ENCODE results near the gene LAMA2.

The LAMA2 gene

DNA sequence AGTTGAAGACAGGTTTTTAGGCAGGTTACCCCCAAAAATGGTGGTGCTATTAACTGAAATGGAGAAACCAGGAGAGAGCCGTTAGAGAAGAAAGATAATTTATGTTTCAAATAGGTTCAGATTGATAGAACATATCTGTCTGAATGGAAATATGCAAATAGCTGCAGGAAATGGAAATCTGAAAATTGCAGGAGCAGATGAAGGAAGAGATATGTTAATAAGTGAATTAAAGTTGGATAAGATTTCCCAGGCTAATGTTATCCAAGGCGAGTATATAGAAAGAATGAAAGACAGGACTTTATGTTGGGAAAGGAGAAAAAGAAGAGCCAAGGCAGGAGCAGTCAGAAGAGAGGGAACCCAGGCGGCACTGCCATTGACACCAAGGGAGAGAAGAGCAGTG, 461.4 kb downstream of the LAMA2 start:
- TF ChIP-seq, protein P1, sequence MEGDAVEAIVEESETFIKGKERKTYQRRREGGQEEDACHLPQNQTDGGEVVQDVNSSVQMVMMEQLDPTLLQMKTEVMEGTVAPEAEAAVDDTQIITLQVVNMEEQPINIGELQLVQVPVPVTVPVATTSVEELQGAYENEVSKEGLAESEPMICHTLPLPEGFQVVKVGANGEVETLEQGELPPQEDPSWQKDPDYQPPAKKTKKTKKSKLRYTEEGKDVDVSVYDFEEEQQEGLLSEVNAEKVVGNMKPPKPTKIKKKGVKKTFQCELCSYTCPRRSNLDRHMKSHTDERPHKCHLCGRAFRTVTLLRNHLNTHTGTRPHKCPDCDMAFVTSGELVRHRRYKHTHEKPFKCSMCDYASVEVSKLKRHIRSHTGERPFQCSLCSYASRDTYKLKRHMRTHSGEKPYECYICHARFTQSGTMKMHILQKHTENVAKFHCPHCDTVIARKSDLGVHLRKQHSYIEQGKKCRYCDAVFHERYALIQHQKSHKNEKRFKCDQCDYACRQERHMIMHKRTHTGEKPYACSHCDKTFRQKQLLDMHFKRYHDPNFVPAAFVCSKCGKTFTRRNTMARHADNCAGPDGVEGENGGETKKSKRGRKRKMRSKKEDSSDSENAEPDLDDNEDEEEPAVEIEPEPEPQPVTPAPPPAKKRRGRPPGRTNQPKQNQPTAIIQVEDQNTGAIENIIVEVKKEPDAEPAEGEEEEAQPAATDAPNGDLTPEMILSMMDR (IDR thresholded peaks at IDR 0.05; ENCODE audit: low read depth, low read length), result no peak
- H3K4me3 ChIP-seq (ENCODE audit: low read depth, low read length), result no peak overlapping the region

DNA sequence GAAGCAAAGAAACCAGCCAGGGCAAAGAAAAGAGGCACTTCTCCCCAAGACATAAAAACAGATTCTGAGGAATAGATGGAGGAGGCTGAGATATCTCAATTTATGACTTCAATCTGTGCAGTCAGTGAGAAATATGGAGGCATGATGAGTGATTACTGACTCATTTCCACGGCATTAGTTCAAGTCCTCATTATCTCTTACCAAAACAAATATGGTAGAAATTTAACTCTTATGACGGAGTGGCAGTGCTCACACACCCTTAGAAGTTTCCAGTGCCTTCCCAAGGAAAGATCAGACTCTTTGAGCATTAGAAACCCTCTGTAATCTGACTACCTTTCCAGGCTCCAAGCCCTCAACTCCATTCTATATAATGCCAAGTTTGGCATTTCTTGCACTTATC, 463.0 kb downstream of the LAMA2 start:
- TF ChIP-seq, protein P1 (IDR thresholded peaks at IDR 0.05; ENCODE audit: low read depth, low read length), result no peak
- no peak overlapping the region for H3K4me3 ChIP-seq (ENCODE audit: low read depth, low read length)

DNA sequence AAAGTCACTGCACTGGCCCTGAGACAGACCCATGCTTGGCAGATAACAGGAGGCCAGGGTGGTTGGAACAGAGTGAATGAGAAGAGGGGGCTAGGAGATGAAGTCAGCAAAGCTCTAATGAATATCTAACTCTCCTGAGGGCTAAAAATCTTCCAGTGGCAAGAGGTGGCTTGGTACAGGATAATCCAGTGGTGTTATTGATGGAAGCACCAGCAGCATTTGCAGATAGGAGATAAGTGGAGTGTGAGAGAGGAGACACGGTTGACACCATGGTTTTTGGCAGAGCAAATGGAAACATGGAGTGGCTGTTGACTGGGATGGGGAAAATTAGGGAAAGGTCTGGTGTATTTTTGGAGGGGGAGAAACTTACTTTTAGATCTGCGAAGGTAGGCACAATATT, 464.0 kb downstream of the LAMA2 start:
- H3K4me3 ChIP-seq (ENCODE audit: low read depth, low read length), result no peak overlapping the region

DNA sequence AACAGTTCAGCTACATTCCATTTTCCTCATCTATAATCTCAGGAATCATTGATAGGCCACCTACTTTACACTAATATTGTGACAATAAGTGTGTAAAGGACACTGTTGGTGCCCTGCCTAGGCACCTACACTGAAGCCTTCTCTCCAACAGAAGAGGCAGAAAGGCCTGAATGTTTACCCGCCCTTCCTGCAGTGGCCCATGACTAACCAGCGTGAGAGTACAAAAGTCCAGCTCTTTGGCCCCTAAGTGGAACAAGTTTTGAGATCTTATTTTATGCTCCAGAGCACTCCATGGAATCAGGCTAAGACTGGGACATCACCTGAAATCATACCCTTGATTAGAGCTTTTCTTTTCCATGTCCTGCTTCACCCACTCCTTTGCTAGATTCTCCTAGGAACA, 467.3 kb downstream of the LAMA2 start:
- TF ChIP-seq, protein P1 (IDR thresholded peaks at IDR 0.05; ENCODE audit: low read depth, low read length), result no peak
- no peak overlapping the region for H3K4me3 ChIP-seq (ENCODE audit: low read depth, low read length)

More for the DNA sequence above, 464.0 kb downstream of the LAMA2 start:
- TF ChIP-seq, protein P1 (IDR thresholded peaks at IDR 0.05; ENCODE audit: low read depth, low read length), result no peak

DNA sequence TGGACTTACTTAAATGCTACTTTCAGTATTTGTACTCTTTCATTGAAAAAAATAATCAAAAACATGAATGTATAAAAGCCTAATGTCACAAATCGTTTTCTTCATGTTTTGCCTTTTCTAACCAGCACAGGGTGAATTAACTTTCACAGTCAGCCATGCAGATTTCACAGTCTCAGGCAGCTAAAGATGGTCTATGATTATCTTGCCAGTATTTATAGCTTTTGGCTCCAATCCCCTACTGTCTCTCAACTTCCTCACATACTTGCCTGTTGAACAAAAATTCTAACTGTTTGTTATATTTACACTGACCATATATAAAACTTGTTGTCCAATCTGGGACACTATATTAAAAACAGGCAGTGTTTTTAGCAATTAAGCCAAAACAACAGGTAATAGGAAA, 468.9 kb downstream of the LAMA2 start:
- no peak overlapping the region for H3K4me3 ChIP-seq (ENCODE audit: low read depth, low read length)
- TF ChIP-seq, protein P1 (IDR thresholded peaks at IDR 0.05; ENCODE audit: low read depth, low read length), result no peak

DNA sequence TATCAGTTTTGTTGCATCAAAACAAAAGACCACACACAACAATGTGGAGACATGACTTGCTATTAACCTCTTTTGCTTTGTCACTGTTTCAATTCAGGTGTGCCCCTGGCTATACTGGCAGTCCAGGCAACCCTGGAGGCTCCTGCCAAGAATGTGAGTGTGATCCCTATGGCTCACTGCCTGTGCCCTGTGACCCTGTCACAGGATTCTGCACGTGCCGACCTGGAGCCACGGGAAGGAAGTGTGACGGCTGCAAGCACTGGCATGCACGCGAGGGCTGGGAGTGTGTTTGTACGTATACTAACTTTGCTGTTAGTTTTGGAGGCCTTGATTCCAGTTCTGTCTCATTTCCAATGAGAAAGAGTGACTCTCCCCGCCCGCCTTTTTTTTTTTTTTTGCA, 470.1 kb downstream of the LAMA2 start:
- H3K4me3 ChIP-seq (ENCODE audit: low read depth, low read length), result no peak overlapping the region
- TF ChIP-seq, protein P1 (IDR thresholded peaks at IDR 0.05; ENCODE audit: low read depth, low read length), result no peak

DNA sequence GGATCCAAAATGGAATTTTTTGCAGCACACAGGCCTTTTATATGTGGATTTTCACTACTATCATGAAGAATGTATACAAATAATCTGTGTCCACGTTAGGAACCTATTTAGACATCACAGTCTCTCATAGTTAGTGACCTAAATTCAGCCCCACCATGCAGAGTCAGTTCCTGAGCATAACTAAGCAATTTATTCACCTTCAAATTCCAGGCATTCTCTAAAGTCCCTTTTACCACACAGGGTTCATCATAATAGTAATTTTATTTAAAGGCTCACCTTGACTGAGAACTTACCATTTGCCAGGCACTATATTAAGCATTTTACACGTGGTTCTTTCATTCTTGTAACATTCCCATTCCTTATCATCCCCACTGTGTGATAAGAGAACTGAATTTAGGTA, 473.2 kb downstream of the LAMA2 start:
- H3K4me3 ChIP-seq (ENCODE audit: low read depth, low read length), result no peak overlapping the region
- TF ChIP-seq, protein P1 (IDR thresholded peaks at IDR 0.05; ENCODE audit: low read depth, low read length), result no peak
